ENCODE data around the gene TLK1.
"Not testable (repeated sequence)": the region's sequence is repeated elsewhere in the genome, so short reads cannot be mapped to it uniquely, and the experiment has no call there.

Gene TLK1

GRCh38 chr2:171181064-171182049, 20.7 kb upstream of the TLK1 start:
- ATAC-seq, result no peak
- Mint-ChIP-seq H3K9me3 (no peaks in the 10 kb centered on the region), H3K4me1 (peaks cover 4% of the 10 kb centered on the region), H3K27me3 (peaks cover 2% of the 10 kb centered on the region), H3K4me3 (no peak overlapping the region), H3K27ac (no peak overlapping the region), H3K36me3 (ENCODE audit: low read depth) (no peaks in the 10 kb centered on the region)
- DNase-seq, result no peak

- Mint-ChIP-seq H3K27ac (no peak overlapping the region), H3K27me3 (peaks cover 2% of the 10 kb centered on the region), H3K9me3 (no peaks in the 10 kb centered on the region), H3K36me3 (ENCODE audit: low read depth) (no peaks in the 10 kb centered on the region), H3K4me3 (no peak overlapping the region), H3K4me1 (peaks cover 4% of the 10 kb centered on the region)
- no peak for DNase-seq
- no peak for ATAC-seq
Observed at GRCh38 chr2:171180229-171180930, 19.7 kb upstream of the TLK1 start.

DNA sequence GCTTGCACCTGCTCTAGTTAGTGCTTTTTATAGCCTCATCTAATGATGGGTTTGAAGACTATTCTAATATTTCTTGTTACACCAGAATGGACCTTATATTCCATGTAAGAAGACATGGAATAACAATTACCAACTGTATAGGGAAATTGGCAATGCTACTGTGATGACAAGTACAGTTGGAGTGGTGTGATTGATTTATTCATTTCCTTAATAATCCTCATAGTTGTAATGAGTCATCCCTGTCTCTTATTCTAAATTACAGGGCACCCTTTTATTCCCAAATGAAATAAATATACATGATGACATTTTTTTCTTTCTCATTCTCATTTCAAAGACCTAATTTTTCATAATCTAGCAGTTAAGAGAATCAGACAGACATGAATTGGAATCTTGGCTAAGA, 18.3 kb upstream of the TLK1 start:
- no peaks in the 10 kb centered on the region for H3K36me3 Mint-ChIP-seq (ENCODE audit: low read depth)
- no peaks in the 10 kb centered on the region for H3K9me3 Mint-ChIP-seq
- peaks cover 4% of the 10 kb centered on the region for H3K4me1 Mint-ChIP-seq
- H3K4me3 Mint-ChIP-seq, result no peak overlapping the region
- ATAC-seq, result no peak
- no peaks in the 10 kb centered on the region for H3K27me3 Mint-ChIP-seq
- no peak overlapping the region for H3K27ac Mint-ChIP-seq
- no peak for DNase-seq

DNA sequence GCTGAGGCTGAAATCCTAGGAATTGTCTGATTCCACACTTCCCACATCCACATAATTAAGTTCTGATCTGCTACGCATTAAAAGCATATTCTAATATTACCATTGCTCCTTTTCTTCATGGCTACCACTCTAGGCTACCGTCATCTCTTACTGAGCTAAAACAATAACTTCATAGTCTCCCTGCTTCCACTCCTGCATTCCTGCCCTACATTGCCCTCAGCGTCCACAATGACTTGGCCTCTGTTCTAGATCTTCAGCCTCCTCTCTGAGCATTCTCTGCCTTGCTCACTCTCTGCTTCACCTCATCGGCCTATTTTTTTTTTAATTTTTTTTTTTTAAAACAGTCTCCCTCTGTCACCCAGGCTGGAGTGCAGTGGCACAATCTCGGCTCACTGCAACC, 15.8 kb upstream of the TLK1 start:
- DNase-seq (no peak), ATAC-seq (no peak)
- H3K36me3 Mint-ChIP-seq (ENCODE audit: low read depth), result no peaks in the 10 kb centered on the region
- H3K4me1 Mint-ChIP-seq, result peaks cover 5% of the 10 kb centered on the region
- peaks cover 7% of the 10 kb centered on the region for H3K9me3 Mint-ChIP-seq
- no peak overlapping the region for H3K27ac Mint-ChIP-seq
- no peaks in the 10 kb centered on the region for H3K27me3 Mint-ChIP-seq
- H3K4me3 Mint-ChIP-seq, result no peak overlapping the region

GRCh38 chr2:171174075-171174474, 13.4 kb upstream of the TLK1 start:
- Mint-ChIP-seq H3K4me3 (no peak overlapping the region), H3K27ac (no peak overlapping the region)
- DNase-seq, result no peak

DNA sequence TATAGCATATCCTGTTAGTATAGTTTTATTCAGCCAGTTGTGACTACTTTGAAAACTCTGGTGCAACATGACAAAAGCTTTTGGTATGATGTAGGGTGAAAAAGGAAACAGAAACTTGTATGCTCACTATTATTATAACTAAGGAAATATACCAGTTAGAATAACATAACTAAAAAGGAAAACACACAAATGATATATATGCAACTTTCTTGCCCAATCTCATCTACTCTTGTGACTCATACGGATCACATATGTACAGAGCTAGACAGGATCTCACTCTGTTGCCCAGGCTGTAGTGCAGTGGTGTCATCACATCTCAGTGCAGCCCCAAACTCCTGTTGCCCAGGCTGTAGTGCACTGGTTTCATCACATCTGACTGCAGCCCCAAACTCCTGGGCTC, 12.4 kb upstream of the TLK1 start:
- peak; percentile 59 for ATAC-seq
- no peak for DNase-seq
- no peaks in the 10 kb centered on the region for H3K27me3 Mint-ChIP-seq
- H3K27ac Mint-ChIP-seq, result no peak overlapping the region
- H3K4me3 Mint-ChIP-seq, result no peak overlapping the region
- H3K36me3 Mint-ChIP-seq (ENCODE audit: low read depth), result no peaks in the 10 kb centered on the region
- peaks cover 7% of the 10 kb centered on the region for H3K9me3 Mint-ChIP-seq
- H3K4me1 Mint-ChIP-seq, result peaks cover 3% of the 10 kb centered on the region

More at GRCh38 chr2:171174075-171174474, 13.4 kb upstream of the TLK1 start:
- Mint-ChIP-seq H3K9me3 (peaks cover 7% of the 10 kb centered on the region), H3K4me1 (peaks cover 3% of the 10 kb centered on the region), H3K27me3 (no peaks in the 10 kb centered on the region), H3K36me3 (ENCODE audit: low read depth) (no peaks in the 10 kb centered on the region)
- no peak for ATAC-seq

GRCh38 chr2:171171808-171172207, 11.1 kb upstream of the TLK1 start:
- Mint-ChIP-seq H3K4me1 (peaks cover 3% of the 10 kb centered on the region), H3K27ac (no peak overlapping the region), H3K9me3 (peaks cover 7% of the 10 kb centered on the region), H3K4me3 (no peak overlapping the region), H3K36me3 (ENCODE audit: low read depth) (no peaks in the 10 kb centered on the region), H3K27me3 (no peaks in the 10 kb centered on the region)
- no peak for DNase-seq
- ATAC-seq, result no peak

GRCh38 chr2:171169839-171170238, 9.1 kb upstream of the TLK1 start:
- H3K36me3 Mint-ChIP-seq (ENCODE audit: low read depth), result no peaks in the 10 kb centered on the region
- no peak overlapping the region for H3K27ac Mint-ChIP-seq

DNA sequence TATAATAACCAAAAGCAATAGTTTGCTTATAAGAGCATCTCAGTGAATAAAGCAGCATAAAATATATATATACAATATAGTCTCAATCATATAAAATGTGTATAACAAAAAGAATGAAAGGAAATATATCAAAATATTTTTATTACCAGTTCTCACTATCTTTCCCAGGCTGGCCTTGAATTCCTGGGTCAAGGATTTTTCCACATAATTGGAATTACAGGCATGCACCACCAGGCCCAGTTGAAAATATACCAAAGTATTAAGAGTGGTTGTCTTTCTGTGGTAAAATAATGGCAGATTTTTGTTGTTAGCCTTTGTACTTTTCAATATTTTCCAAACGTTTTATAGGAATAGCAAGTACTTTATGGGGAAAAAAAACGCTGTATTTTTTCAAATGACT, 8.6 kb upstream of the TLK1 start:
- Mint-ChIP-seq H3K9me3 (peaks cover 7% of the 10 kb centered on the region), H3K27ac (no peak overlapping the region), H3K27me3 (peaks cover 5% of the 10 kb centered on the region), H3K4me3 (no peak overlapping the region), H3K36me3 (ENCODE audit: low read depth) (no peaks in the 10 kb centered on the region), H3K4me1 (peaks cover 3% of the 10 kb centered on the region)
- DNase-seq (no peak), ATAC-seq (no peak)

More at GRCh38 chr2:171169839-171170238, 9.1 kb upstream of the TLK1 start:
- peaks cover 3% of the 10 kb centered on the region for H3K27me3 Mint-ChIP-seq
- ATAC-seq (no peak), DNase-seq (no peak)
- H3K4me1 Mint-ChIP-seq, result peaks cover 3% of the 10 kb centered on the region
- H3K9me3 Mint-ChIP-seq, result peaks cover 7% of the 10 kb centered on the region
- H3K4me3 Mint-ChIP-seq, result no peak overlapping the region

DNA sequence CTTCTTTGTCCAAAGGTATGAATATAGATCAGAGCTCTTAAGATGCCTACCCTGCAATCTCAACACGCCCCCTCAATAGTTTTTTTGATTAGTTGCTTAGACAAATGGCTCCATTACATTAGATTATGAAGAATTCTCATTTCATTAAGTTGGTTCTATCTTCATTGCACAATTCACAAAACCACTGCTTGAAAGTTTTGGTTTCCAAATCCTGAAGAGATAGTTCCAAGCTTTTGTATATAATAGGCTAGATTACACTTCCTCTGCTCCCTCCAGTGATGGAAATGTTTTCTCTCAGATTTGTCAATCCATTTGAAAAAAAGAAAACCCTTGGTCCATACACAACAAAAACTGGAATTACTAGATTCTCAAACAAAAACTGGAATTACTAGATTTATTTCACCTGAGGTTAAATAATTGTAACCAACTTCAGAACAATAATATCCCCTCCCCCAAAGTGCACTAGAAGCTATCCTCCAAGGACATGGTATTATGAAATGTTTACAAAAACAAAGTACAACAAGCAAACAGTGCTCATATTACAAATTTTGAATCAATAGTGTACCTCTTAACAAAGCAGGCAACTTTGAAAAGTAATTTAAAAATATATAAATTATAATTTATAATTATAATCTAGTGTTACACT, 6.8 kb upstream of the TLK1 start:
- no peak overlapping the region for H3K4me3 Mint-ChIP-seq
- H3K36me3 Mint-ChIP-seq (ENCODE audit: low read depth), result no peaks in the 10 kb centered on the region
- H3K4me1 Mint-ChIP-seq, result peaks cover 15% of the 10 kb centered on the region
- peaks cover 5% of the 10 kb centered on the region for H3K27me3 Mint-ChIP-seq
- H3K9me3 Mint-ChIP-seq, result peaks cover 4% of the 10 kb centered on the region
- no peak for DNase-seq
- H3K27ac Mint-ChIP-seq, result no peak overlapping the region
- no peak for ATAC-seq

DNA sequence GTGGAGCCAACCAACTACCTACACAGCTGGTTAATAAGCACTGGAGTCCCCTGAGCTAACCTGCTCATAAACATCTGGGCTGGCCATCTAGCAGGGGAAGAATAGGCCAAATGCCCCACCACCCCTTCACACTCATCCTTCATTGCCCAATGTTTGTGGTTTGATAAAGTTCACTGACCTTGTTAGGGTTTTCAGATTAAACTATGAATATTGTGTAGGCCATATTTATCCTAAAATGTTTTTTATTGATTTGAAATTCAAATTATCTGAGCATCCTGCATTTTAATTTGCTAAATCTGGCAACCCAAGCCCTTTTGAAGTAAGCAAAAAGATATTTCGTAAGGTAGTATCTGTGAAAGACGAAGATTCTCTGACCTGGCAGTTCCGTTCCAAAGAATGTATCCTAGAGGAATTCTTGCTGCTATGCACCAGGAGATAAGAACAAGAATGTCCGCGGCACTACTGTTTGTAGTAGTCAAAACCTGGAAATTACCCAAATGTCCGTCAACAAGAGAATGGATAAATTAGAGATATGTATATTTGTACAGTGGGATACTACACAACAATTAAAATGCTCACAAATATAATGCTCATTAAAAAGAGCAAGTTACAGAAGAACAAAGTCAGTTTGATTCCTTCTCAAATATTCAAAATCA, 5.8 kb upstream of the TLK1 start:
- Mint-ChIP-seq H3K4me1 (peaks cover 25% of the 10 kb centered on the region), H3K36me3 (ENCODE audit: low read depth) (no peaks in the 10 kb centered on the region), H3K9me3 (no peaks in the 10 kb centered on the region), H3K27ac (no peak overlapping the region), H3K27me3 (peaks cover 5% of the 10 kb centered on the region), H3K4me3 (no peak overlapping the region)
- no peak for ATAC-seq
- no peak for DNase-seq

- Mint-ChIP-seq H3K27ac (no peak overlapping the region), H3K27me3 (peaks cover 5% of the 10 kb centered on the region), H3K4me3 (no peak overlapping the region), H3K36me3 (ENCODE audit: low read depth) (no peaks in the 10 kb centered on the region), H3K9me3 (no peaks in the 10 kb centered on the region), H3K4me1 (peaks cover 29% of the 10 kb centered on the region)
- ATAC-seq (no peak), DNase-seq (no peak)
Observed at GRCh38 chr2:171165967-171166327, 5.3 kb upstream of the TLK1 start.

GRCh38 chr2:171163261-171163660, 2.6 kb upstream of the TLK1 start:
- peak overlapping the region; percentile 34 for H3K4me3 Mint-ChIP-seq
- no peak for ATAC-seq

GRCh38 chr2:171162522-171163197, 2.0 kb upstream of the TLK1 start:
- H3K27me3 Mint-ChIP-seq; H3K9me3 Mint-ChIP-seq; H3K36me3 Mint-ChIP-seq (ENCODE audit: low read depth); ATAC-seq; DNase-seq: not testable (repeated sequence)
- Mint-ChIP-seq H3K4me1 (peaks cover 42% of the 10 kb centered on the region), H3K27ac (peak overlapping the region; percentile 77), H3K4me3 (peak overlapping the region; percentile 88)

More at GRCh38 chr2:171163261-171163660, 2.6 kb upstream of the TLK1 start:
- peaks cover 5% of the 10 kb centered on the region for H3K27me3 Mint-ChIP-seq
- DNase-seq, result no peak
- no peaks in the 10 kb centered on the region for H3K36me3 Mint-ChIP-seq (ENCODE audit: low read depth)
- peaks cover 36% of the 10 kb centered on the region for H3K4me1 Mint-ChIP-seq
- no peaks in the 10 kb centered on the region for H3K9me3 Mint-ChIP-seq
- peak overlapping the region; percentile 77 for H3K27ac Mint-ChIP-seq
